NCI-H2196 (cell line): ENCODE measurements around the gene RYR2.

Experiments used
- DNase-seq: peaks from one replicate; lab custom pipeline; 2025; ENCODE audit not compliant: unreplicated experiment; lab: John Stamatoyannopoulos, UW

The RYR2 gene

GRCh38 chr1:237702161-237702560, 660.2 kb downstream of the RYR2 start:
- DNase-seq = no peak

- DNase-seq = no peak
These were observed 663.5 kb downstream of the RYR2 start for GRCh38 chr1:237705462-237705861.

- DNase-seq = no peak
These were observed 667.4 kb downstream of the RYR2 start for GRCh38 chr1:237709355-237709754.

GRCh38 chr1:237711281-237711680, 669.3 kb downstream of the RYR2 start:
- no peak for DNase-seq

- no peak for DNase-seq
These were observed 670.1 kb downstream of the RYR2 start for GRCh38 chr1:237712082-237712481.

GRCh38 chr1:237712586-237713157, 670.7 kb downstream of the RYR2 start:
- DNase-seq = no peak

- DNase-seq = no peak
These were observed 671.9 kb downstream of the RYR2 start for GRCh38 chr1:237713916-237714315.

GRCh38 chr1:237717106-237717505, 675.1 kb downstream of the RYR2 start:
- no peak for DNase-seq

- no peak for DNase-seq
These were observed 688.9 kb downstream of the RYR2 start for GRCh38 chr1:237730826-237731350.

GRCh38 chr1:237732657-237733056, 690.7 kb downstream of the RYR2 start:
- no peak for DNase-seq

GRCh38 chr1:237736372-237737029, 694.5 kb downstream of the RYR2 start:
- no peak for DNase-seq

- no peak for DNase-seq
These were observed 695.5 kb downstream of the RYR2 start for GRCh38 chr1:237737448-237737847.

- no peak for DNase-seq
These were observed 696.1 kb downstream of the RYR2 start for GRCh38 chr1:237737938-237738610.

- DNase-seq = no peak
These were observed 698.9 kb downstream of the RYR2 start for GRCh38 chr1:237740846-237741245.

GRCh38 chr1:237745545-237745944, 703.6 kb downstream of the RYR2 start:
- no peak for DNase-seq

- DNase-seq = no peak
These were observed 706.4 kb downstream of the RYR2 start for GRCh38 chr1:237748171-237748960.

- DNase-seq = no peak
These were observed 707.1 kb downstream of the RYR2 start for GRCh38 chr1:237749122-237749521.

- no peak for DNase-seq
These were observed 709.1 kb downstream of the RYR2 start for GRCh38 chr1:237751090-237751489.

GRCh38 chr1:237754627-237755026, 712.6 kb downstream of the RYR2 start:
- no peak for DNase-seq

- no peak for DNase-seq
These were observed 714.5 kb downstream of the RYR2 start for GRCh38 chr1:237756304-237756967.

GRCh38 chr1:237759377-237759776, 717.4 kb downstream of the RYR2 start:
- DNase-seq = no peak
